ENCODE data around the gene TACR2.

- TF ChIP-seq CTCF (conservative IDR thresholded peaks at IDR 0.05 in 1 of 2, IDR thresholded peaks at IDR 0.05 in 1 of 2; ENCODE audit: extremely low read depth in 1 of 2, insufficient read depth in 1 of 2, low read depth in 1 of 2, low read length in 2 of 2) (no peak), EZH2 (IDR thresholded peaks at IDR 0.05; ENCODE audit: borderline replicate concordance, low read length) (no peak)
Measured at GRCh38 chr10:69359148-69359547, 57.6 kb downstream of the TACR2 start.

All from mammary epithelial cell (primary cell).